CD4-positive, alpha-beta T cell treated with Interleukin-10 for 1 hour (primary cell): Measurements from ENCODE around the gene HRAS.
"Not testable (repeated sequence)": the region's sequence is repeated elsewhere in the genome, so short reads cannot be mapped to it uniquely, and the experiment has no call there.

Experiments used
- DNase-seq: peaks from one replicate; pipeline ENCODE4 v3.0.0-alpha.2; 2020

HRAS gene

DNA sequence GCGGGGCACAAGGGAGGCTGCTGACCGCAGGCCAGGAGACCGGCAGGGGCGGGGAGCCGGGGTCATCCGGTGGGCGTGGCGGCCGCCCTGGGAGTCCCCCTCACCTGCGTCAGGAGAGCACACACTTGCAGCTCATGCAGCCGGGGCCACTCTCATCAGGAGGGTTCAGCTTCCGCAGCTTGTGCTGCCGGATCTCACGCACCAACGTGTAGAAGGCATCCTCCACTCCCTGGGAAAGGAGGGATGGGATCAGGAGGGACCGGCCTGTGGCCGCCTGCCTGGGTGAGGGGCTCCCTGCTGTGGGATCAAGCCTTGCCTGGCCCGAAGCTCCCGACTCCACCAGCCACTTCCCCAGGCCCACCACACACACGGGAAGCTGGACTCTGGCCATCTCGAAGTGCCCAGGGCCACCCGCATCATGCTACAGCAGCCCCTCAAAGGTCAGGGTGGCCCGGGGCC is 2.8 kb downstream of the HRAS start:
- DNase-seq = no peak

DNA sequence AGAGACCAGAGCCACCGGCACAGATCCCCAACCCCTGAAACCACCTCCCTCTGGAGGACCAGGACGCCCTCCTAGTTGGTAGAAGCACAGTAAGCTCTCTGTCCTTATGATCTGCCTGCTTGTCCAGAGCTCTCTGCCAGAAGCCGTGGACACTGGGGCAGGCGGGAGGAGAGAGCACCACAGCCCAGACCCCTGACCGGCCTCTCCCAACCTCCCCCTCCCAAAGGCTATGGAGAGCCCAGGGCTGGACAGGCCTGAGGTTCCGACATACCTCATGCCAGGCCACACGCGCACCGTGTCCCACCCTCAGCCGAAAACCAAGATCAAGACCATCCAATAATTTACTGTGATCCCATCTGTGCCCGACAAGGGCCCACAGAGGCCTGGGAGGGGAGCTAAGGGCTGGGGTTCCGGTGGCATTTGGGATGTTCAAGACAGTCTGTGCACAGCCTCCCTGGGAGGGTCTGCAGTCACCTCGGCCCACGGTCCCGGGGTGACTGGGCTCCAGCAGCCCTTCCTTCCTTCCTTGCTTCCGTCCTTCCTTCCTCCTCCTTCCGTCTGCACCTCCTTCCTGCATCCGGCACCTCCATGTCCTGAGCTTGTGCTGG is 3.4 kb downstream of the HRAS start:
- no peak for DNase-seq

DNA sequence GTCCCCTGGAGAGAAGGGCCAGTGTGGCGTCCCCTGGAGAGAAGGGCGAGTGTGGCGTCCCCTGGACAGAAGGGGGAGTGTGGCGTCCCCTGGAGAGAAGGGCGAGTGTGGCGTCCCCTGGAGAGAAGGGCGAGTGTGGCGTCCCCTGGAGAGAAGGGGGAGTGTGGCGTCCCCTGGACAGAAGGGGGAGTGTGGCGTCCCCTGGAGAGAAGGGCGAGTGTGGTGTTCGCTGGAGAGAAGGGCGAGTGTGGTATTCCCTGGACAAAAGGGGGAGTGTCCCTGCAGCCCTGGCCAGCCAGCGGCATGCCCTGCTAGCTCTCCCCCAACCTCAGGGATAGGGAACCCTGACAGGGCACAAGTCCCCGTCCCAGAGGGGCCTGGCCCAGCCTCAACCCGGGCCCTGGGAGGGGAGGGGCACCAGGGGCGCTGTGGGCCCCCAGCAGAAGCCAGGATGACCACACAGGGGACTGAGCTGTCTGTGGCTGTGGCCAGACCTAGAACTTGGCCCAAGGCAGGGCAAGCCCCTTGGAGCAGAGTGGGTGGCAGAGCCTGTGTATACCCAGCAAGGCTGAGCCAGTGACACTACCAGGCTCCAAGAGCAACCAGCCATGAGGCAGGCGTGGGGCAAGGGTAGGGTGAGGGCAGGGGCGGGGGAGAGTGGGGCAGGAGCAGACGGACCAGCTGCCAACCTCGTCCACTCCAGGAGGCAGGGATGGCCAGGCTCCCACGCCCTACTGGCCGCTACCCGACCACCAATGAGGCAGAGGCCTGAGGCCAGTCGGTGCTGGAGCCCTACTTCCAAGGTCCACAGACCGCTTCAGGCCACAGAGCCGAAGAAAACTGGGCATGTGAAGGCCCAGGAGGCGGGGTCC is 4.2 kb downstream of the HRAS start:
- DNase-seq = no peak

DNA sequence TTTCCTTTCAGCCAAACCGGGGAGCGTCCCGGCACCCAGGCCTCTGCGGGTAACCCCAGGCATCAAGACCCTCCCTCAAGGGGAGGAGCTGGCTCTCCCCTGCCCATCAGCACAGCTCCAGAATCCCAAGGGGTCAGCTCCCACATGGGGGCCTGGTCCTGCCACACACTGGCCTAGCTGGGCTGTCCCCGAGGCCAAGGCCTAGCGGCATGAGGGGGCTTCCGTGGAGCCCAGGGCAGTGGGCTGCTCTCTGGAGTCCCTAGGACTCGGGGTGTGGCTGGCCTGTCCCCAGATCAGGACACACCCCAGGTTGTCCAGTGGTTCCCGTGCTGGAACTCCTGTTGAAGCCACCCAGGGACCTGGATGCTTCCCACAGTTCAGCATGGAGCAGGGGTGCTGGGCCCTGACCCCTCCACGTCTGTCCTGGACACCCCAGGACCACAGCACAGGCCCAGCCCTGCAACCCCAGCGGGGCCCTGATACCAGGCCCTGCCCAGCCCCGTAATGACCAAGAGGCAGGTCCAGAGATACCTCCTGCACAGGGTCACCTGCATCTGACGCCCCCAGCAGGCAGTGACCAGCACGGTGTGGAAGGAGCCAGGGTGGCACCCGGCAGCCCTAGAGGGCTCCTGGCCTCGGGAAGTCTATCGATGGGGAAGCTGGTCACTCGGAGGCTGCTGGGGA is 5.5 kb downstream of the HRAS start:
- DNase-seq = no peak

DNA sequence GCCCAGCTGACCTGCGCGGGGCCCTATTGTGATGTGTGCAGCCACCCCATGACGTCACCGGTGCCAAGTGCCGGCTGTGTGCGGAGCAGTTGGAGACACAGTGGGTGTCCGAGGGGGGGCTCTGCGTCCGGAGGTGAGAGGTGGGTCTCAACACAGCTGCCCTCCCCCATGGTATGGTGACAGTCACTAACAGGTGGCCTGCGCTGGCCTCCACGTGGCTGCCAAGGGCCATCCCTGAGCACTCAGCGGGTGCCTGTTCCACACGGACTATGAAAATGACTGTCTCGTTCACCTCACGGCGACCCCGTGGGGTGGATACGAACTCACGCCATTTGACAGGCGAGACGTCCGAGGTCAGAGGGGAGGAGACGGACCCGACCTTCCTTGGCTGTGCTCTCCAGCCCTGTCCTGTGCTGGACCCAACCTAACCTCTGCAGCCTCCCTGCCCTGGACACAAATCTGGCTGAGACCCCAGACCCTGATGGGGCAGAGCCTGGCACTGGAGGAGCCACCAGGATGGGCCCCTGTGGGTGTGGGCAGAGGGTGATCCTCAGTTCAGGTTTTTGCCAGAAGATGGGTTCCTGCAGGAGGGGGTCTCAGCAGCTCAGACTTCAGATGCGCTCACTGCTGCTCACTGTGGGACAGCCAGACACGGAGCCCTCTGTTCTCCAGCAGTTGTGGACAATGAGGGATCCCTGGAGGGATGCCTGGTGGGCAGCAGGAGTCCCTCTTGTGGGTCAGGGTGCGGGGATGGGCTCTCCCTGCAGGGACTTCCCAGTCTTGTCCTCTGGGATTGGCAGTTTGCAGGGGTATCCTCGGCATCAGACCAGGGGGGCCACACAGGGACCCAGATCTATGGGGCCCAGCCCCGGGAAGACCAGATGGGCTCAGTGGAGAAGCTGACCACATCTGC is 6.3 kb downstream of the HRAS start:
- no peak for DNase-seq

DNA sequence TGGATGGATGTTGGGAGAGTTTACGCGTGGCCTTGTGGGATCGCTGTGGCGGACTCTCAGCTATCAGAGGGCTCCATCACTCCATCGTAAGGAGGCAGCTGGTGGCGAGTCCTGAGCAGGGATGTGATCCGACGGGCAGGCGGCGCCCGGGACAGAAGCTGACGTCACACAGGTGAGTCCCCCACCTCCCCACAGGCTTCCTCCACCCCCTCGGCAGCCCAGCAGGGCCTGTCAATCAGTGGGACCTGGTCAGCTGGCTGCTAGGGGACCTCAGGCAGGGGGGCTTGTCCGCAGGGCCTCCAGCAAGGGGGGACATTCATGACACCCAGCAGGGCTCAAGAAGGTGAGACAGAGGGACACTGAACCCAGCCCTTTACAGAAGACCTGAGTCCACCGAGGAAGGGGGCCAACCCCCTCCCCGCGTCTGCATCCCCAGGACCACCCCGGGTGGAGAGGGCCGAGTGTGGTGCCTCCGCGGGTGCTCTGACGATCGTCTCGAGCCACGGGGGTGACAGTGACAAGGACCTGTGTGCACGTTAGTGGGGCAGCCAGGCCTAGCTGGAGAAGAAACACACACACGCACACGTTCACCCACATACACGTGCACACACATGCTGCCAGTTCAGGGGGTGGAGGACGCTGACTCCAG is 7.1 kb downstream of the HRAS start:
- no peak for DNase-seq

DNA sequence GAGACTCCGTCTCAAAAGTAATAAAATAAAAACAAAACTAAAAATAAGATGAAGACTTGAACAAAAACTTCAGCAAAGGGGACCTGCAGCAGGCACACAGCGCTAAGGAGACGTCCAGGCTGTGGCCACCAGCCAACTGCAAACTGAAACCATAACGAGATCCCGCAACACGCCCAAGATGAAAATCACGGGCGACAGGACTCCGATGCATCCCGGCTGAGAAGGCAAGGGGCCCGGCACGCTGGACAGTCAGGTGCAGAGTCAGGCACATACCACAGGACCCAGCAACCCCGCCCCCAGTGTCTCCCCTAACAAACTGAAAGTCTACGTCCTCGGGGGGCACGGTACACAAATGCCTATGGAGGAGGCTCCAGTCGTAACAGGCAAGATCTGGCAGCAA is 9.2 kb downstream of the HRAS start:
- no peak for DNase-seq

DNA sequence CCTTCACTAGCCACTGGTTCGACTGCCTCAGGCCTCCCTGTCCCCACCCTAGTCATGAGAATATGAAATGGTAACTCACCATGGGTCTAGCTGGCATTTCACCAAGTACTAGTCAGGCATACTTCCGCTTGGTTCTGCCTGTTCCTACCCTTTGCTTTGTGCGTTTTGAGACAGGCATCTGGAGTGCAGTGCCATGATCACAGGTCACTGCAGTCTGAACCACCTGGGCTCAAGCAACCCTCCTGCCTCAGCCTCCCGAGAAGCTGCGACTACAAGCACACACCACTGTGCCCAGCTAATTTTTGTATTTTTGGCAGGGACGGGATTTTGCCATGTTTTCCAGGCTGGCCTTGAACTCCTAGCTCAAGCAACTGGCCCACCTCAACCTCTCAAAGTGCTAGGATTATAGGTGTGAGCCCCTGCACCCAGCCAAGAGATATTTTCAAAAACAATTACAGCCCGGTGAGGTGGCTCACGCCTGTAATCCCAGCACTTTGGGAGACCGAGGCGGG is 14.1 kb downstream of the HRAS start:
- no peak for DNase-seq

DNA sequence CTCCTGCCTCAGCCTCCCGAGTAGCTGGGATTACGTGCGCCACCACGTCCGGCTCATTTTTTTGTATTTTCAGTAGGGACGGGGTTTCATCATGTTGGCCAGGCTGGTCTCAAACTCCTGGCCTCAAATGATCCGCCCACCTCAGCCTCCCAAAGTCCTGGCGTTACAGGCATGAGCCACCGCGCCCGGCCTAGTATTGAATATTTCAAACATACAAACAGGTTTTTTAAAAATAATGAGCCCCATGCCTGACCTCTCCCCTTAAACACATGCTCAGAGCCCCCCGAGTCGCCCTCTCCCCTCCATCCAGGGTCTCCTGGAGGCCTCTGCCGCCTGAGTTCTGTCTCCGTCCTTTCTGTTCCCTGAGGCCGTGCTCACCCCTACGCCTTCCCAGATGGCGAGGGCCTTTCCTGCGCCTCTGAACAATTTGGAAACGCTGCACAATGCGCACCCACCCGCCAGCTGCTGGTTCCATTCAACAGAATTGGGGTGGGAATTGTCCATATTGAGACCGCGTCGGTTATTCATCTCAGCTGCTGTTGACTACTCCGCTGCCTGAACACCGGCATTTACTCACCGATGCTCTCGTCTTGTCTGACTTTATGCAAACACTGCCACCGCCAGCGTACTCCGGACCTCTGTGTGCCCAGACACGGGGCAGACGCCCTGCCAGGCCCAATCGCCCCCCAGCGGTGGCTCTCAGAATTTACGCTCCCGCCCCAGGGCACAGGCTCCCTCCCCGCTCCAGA is 14.8 kb downstream of the HRAS start:
- no peak for DNase-seq

DNA sequence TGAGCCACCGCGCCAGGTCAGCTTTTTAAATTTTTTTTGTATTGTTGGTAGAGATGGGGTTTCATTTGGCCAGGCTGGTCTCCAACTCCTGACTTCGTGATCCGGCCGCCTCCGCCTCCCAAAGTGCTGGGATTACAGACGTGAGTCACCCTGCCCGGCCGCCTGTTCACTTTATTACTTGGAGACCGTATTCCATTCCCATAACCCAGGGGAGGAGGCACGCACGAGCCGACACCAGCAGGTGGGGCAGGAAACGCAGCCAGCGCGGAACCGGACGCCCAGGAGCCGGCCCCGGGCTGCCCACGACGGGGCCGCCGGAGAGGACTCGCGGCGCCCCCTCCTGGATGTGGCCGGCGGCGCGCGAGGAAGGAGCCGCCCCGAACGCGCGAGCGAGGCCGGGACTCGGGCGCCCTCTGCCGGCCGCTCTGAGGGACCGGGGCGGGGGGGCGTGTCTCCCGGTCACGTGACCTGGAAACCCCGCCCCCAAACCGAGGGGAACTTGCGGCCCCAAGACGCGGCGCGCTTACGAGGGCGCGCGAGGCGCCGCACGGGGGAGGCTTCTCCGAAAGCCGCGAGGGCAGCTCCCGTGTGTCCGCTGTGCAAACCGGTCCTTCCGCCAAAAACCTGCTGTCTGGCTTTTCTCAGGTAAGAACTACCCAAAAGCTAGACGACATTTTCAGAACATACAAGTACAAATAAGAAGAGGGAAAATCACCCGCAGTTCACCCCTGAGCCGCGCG is 16.7 kb downstream of the HRAS start:
- peak; percentile 91 for DNase-seq

DNA sequence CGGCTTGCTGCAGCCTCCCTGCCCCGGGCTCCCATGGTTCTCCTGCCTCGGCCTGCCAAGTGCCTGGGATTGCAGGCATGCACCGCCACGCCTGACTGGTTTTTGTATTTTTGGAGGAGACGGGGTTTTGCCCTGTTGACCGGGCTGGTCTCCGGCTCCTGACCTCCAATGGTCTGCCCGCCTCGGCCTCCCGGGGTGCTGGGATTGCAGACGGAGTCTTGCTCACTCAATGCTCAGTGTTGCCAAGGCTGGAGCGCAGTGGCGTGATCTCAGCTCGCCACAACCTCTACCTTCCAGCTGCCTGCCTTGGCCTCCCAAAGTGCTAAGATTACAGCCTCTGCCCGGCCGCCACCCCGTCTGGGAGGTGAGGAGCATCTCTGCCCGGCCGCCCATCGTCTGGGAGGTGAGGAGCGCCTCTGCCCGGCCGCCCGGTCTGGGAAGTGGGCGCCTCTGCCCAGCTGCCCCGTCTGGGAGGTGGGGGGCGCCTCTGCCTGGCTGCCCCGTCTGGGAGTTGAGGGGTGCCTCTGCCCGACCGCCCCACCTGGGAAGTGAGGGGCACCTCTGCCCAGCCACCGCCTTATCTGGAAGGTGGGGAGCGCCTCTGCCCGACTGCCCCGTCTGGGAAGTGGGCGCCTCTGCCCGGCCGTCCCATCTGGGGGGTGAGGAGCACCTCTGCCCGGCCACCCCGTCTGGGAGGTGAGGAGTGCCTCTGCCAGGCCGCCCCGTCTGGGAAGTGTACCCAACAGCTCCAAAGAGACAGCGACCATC is 18.3 kb downstream of the HRAS start:
- DNase-seq = not testable (repeated sequence)

DNA sequence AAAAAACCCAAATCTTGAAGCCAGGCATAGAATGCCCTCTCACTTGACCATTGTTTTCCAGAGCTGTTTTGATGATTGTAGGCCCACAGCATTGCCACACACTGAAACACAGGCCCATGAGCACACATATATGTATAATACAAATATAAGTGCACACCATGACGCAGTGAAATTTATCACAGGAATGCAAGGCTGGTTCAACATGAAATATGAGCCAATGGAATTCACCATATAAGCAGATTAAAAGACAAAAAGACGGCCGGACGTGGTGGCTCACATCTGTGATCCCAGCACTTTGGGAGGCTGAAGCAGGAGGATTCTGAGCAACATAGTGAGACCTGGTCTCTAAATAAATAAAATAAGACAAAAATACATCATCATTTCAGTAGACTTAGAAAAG is 19.0 kb downstream of the HRAS start:
- DNase-seq = no peak

DNA sequence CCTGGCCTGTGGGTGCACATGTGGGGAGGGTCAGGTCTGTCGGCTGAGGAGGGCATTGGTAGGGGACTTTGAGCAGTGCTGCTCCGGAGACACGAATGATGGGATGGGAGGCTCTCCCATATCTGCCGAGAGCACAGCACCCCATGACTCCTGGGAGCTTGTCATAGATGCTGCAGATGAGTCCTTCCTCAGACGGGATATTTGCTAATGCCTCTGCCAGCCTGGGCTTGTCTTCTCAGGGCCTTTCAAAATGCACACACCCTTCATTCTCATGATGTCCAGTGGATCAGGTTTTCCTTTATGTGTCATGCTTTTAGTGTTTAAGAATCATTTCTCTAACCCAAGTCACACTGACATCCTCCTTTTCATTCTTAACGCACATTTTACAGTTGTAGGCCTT is 20.2 kb downstream of the HRAS start:
- DNase-seq = no peak

DNA sequence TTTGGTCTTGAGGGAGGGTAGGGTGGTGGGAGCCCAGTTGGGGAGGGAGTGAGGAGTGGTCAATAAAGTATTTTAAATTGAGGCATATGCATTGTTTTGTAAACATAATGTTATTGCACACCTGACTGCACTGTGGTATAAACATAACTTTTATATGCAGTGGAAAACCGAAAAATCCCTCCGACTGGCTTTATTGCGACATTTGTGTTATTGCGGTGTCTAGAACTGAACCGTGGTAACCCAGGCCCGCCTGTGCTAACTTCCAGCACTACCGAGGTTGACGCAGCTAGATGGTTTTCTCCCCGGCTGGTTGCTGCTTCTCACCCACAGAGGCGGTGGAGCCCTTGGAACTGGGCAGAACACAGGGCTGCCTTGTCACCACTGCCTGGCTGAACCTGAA is 20.8 kb downstream of the HRAS start:
- no peak for DNase-seq

DNA sequence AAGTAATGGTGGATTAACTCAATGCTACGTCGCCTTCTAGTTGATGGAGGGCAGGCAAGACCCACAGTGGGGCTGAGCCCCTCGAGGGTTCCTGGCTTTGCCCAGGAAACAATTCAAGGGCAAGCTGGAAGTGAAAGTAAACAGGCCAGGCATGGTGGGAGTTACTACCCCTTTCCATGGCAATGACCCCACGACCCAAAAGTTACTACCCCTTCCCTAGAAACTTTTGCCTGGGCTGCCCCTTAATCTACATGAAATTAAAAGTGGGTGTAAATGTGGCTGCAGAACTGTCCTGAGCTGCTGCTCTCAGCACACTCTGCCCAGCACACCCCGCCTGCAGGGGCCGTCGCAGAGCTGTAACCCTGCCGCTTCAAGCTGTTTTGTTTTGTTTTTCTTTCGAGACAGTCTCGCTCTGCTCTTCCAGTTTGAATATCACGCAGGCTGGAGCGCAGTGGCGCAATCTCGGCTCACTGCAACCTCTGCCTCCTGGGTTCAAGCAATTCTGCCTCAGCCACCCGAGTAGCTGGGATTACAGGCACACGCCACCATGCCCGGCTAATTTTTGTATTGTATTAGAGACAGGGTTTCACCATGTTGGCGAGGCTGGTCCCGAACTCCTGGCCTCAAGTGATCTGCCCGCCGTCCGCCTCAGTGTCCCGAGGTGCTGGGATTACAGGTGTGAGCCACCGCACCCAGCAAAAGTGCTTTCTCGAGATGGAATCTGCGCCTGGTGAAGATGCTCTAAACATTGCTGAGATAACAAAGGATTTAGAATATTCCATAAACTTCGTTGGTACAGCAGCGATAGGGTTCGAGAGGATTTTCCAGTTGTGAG is 22.4 kb downstream of the HRAS start:
- DNase-seq = no peak

DNA sequence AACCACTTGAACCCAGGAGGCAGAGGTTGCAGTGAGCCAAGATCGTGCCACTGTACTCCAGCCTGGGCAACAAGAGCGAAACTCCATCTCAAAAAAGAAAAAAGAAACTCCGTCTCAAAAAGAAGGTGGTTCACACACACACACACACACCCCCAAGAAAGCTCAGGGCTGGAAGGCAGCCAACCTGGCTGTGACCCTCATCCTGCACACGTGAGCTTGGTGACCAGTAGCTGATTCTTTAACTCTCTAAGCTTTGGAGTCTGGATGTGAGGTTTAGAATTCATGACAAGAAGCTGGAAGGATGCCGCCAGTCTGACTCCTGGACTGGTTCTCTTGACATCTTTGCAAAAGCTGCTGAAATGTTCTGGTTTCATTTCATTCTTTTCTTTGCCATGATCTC is 26.4 kb downstream of the HRAS start:
- DNase-seq = no peak

DNA sequence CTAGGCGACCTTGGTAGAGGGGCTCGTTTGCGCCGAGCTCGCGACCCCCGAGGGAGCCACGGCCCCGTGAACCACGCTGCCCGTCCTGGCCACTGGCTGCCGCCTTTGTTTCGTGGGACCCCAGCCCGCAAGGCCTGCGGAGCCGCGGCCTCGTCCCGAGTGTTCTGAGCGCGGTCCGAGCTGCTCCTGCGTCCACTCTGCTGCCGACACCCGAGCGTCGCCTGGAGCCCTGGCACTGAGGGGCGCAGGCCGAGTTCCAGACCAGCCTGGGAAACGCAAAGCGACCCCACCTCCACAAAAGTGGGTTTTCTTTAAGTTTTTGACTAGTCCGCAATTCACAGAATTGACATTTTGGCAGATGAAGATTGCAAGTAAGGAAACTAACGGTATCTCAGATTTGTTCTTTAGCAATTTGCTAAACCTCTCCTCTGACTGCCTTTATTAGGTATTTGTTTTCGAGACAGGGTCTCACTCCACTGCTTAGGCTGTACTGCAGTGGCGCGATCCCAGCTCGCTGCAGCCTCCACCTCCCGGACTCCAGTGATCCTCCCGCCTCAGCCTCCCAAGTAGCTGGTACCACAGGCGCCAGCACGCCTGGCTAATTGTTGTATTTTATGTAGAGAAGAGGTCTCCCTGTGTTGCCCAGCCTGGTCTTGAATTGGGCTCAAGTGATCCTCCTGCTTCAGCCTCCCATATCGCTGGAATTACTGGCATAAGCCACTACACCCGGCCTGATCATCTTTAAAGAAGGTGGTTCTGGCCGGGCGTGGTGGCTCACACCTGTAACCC is 27.5 kb downstream of the HRAS start:
- no peak for DNase-seq
